ENCODE measurements around the gene TRAK1.

The TRAK1 gene

DNA sequence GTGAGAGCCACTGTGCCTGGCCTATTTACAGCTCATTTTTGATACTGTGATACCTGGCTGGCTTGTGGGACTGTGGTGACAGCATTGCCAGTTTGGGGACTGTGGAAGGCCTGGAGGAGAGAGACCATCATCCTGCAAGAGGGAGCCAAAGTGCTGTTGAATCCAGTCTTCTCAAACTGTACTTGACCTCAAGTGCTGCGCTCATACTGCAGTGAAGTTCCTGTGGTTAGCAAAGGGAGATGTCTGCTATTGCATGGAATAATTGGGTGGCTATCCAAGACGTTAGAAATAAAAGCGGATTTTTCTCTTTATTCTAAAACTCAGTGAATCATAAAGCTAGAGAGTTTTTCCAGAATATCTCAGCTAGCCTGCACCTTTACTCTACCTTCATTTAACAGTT, 91.4 kb downstream of the TRAK1 start:
- CTCF ChIA-PET: interaction anchor here (0.9 kb wide), 1 partner anchor 9 kb away, joined by 4 read pairs; no protein-coding TSS in a partner anchor
- no peak for TF ChIP-seq HDGF (IDR thresholded peaks at IDR 0.05; ENCODE audit: borderline replicate concordance)
- no peak for TF ChIP-seq TARDBP (IDR thresholded peaks at IDR 0.05)
- TF ChIP-seq ARNT (IDR thresholded peaks at IDR 0.05): no peak
- TF ChIP-seq BHLHE40 (IDR thresholded peaks at IDR 0.05; ENCODE audit: borderline replicate concordance): no peak
- TF ChIP-seq LEF1 (IDR thresholded peaks at IDR 0.05; ENCODE audit: borderline replicate concordance): no peak
- no peak for TF ChIP-seq ELF4 (IDR thresholded peaks at IDR 0.05)
- TF ChIP-seq SUZ12 (IDR thresholded peaks at IDR 0.05): no peak
- no peak for TF ChIP-seq NFRKB (IDR thresholded peaks at IDR 0.05)
- TF ChIP-seq L3MBTL2 (conservative IDR thresholded peaks at IDR 0.05): no peak
- TF ChIP-seq ZNF384 (IDR thresholded peaks at IDR 0.05): no peak
- no peak for TF ChIP-seq FOXK2 (IDR thresholded peaks at IDR 0.05)
- no peak for TF ChIP-seq FOXA1 (IDR thresholded peaks at IDR 0.05)
- no peak for TF ChIP-seq CTBP1 (IDR thresholded peaks at IDR 0.05; ENCODE audit: borderline replicate concordance)
- no peak for TF ChIP-seq FOXM1 (IDR thresholded peaks at IDR 0.05; ENCODE audit: borderline replicate concordance)
- TF ChIP-seq PKNOX1 (IDR thresholded peaks at IDR 0.05): no peak
- no peak for TF ChIP-seq SP1 (IDR thresholded peaks at IDR 0.05)
- no peak for DNase-seq (ENCODE audit: extremely low spot score)
- POLR2A ChIA-PET: no interaction called here

- ChIA-PET POLR2A (no interaction called here), CTCF (no interaction called here)
- no peak for DNase-seq (ENCODE audit: extremely low spot score)
- TF ChIP-seq HDGF (IDR thresholded peaks at IDR 0.05; ENCODE audit: borderline replicate concordance) (no peak), ARNT (IDR thresholded peaks at IDR 0.05) (no peak), PKNOX1 (IDR thresholded peaks at IDR 0.05) (no peak), FOXK2 (IDR thresholded peaks at IDR 0.05) (no peak), NFRKB (IDR thresholded peaks at IDR 0.05) (no peak), LEF1 (IDR thresholded peaks at IDR 0.05; ENCODE audit: borderline replicate concordance) (no peak), ELF4 (IDR thresholded peaks at IDR 0.05) (no peak), L3MBTL2 (conservative IDR thresholded peaks at IDR 0.05) (no peak), CTBP1 (IDR thresholded peaks at IDR 0.05; ENCODE audit: borderline replicate concordance) (no peak), BHLHE40 (IDR thresholded peaks at IDR 0.05; ENCODE audit: borderline replicate concordance) (no peak), SUZ12 (IDR thresholded peaks at IDR 0.05) (no peak), FOXA1 (IDR thresholded peaks at IDR 0.05) (no peak), TARDBP (IDR thresholded peaks at IDR 0.05) (no peak), FOXM1 (IDR thresholded peaks at IDR 0.05; ENCODE audit: borderline replicate concordance) (no peak), ZNF384 (IDR thresholded peaks at IDR 0.05) (no peak), SP1 (IDR thresholded peaks at IDR 0.05) (no peak)
These were observed 93.0 kb downstream of the TRAK1 start for GRCh38 chr3:42183991-42184632.

DNA sequence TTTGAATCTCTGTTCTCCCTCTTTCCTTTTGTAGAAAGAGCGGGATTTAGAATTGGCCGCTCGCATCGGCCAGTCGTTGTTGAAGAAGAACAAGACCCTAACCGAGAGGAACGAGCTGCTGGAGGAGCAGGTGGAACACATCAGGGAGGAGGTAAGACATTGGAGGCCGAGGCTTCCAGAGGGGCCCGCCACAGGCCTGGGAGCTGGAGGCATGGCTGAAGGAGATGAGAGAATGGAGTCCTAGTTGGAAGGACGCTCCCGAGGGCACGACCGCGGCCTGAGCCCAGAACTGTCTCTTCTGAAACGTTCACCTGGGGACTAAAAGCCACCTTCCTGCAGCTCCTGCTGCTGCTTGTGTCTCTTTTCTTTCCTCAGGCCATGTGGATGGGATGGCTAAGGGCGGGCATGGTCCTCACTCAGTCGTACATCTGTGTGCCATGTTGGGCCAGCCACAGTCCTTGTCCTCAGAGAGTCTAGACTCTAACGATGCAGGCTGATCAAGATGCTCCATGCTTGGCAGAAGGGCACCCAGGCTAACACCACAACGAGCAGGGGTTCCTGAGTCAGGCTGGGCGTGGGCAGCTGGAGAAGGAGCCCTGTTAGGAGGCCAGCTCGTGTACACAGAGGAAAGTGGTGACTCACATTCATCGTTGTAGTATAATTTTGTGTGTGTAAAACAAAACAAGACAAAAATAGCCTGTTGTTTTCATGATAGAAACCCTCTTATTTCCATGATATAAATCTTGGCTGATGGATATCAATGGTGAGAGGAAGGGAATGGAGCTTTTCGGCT, 93.7 kb downstream of the TRAK1 start:
- ChIA-PET CTCF (no interaction called here), POLR2A (interaction anchor here (0.8 kb wide), 1 partner anchor 41 kb away, joined by 3 read pairs; no protein-coding TSS in a partner anchor)
- no peak for DNase-seq (ENCODE audit: extremely low spot score)
- TF ChIP-seq HDGF (IDR thresholded peaks at IDR 0.05; ENCODE audit: borderline replicate concordance) (no peak), FOXA1 (IDR thresholded peaks at IDR 0.05) (no peak), NFRKB (IDR thresholded peaks at IDR 0.05) (no peak), SUZ12 (IDR thresholded peaks at IDR 0.05) (no peak), CTBP1 (IDR thresholded peaks at IDR 0.05; ENCODE audit: borderline replicate concordance) (no peak), SP1 (IDR thresholded peaks at IDR 0.05) (no peak), FOXM1 (IDR thresholded peaks at IDR 0.05; ENCODE audit: borderline replicate concordance) (no peak), TARDBP (IDR thresholded peaks at IDR 0.05) (no peak), L3MBTL2 (conservative IDR thresholded peaks at IDR 0.05) (no peak), ZNF384 (IDR thresholded peaks at IDR 0.05) (no peak), BHLHE40 (IDR thresholded peaks at IDR 0.05; ENCODE audit: borderline replicate concordance) (no peak), LEF1 (IDR thresholded peaks at IDR 0.05; ENCODE audit: borderline replicate concordance) (no peak), FOXK2 (IDR thresholded peaks at IDR 0.05) (no peak), ELF4 (IDR thresholded peaks at IDR 0.05) (no peak), ARNT (IDR thresholded peaks at IDR 0.05) (no peak), PKNOX1 (IDR thresholded peaks at IDR 0.05) (no peak)

GRCh38 chr3:42187936-42188335, 96.8 kb downstream of the TRAK1 start:
- no peak for DNase-seq (ENCODE audit: extremely low spot score)
- TF ChIP-seq FOXM1 (IDR thresholded peaks at IDR 0.05; ENCODE audit: borderline replicate concordance): no peak
- no peak for TF ChIP-seq ELF4 (IDR thresholded peaks at IDR 0.05)
- no peak for TF ChIP-seq BHLHE40 (IDR thresholded peaks at IDR 0.05; ENCODE audit: borderline replicate concordance)
- TF ChIP-seq ZNF384 (IDR thresholded peaks at IDR 0.05): no peak
- TF ChIP-seq CTBP1 (IDR thresholded peaks at IDR 0.05; ENCODE audit: borderline replicate concordance): no peak
- no peak for TF ChIP-seq LEF1 (IDR thresholded peaks at IDR 0.05; ENCODE audit: borderline replicate concordance)
- no peak for TF ChIP-seq NFRKB (IDR thresholded peaks at IDR 0.05)
- no peak for TF ChIP-seq L3MBTL2 (conservative IDR thresholded peaks at IDR 0.05)
- TF ChIP-seq SUZ12 (IDR thresholded peaks at IDR 0.05): no peak
- TF ChIP-seq FOXA1 (IDR thresholded peaks at IDR 0.05): no peak
- TF ChIP-seq PKNOX1 (IDR thresholded peaks at IDR 0.05): no peak
- CTCF ChIA-PET: interaction anchor here (0.8 kb wide), 1 partner anchor 12 kb away, joined by 3 read pairs; no protein-coding TSS in a partner anchor
- POLR2A ChIA-PET: no interaction called here

Measured in HEK293T (cell line).